HG02885 (cell line): ENCODE results near the gene TCERG1L.

Experiments
- ATAC-seq: cut with Tn5 transposase; IDR thresholded peaks from one replicate; pipeline ENCODE4 v1.9.1; 2021; ENCODE audit warnings: mild to moderate bottlenecking; ENCODE audit not compliant: unreplicated experiment, poor library complexity

Gene TCERG1L

GRCh38 chr10:131231965-131232541, 79.5 kb downstream of the TCERG1L start:
- ATAC-seq: no peak

- ATAC-seq: no peak
Observed at GRCh38 chr10:131231323-131231964, 80.1 kb downstream of the TCERG1L start.

- ATAC-seq: no peak
Observed at GRCh38 chr10:131230641-131231322, 80.7 kb downstream of the TCERG1L start.

DNA sequence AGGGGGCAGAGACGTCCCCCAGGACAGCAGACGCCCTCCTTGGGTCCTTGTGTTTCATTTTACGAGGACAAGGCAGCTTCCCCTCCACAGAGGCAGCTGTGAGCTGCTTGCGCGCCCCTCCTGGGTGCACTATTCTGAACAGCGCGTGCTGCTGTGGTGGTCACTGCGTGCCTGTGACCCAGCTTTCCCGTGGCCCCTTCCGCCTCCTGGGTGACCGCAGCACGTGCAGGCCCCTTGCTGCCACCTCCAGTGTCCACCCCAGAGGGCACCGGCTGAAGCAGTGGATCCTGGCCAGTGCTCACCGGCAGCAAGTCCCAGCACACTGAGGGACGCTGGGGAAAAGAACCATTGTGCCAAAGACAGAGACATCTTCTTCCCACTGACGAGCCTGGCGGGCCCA, 81.4 kb downstream of the TCERG1L start:
- ATAC-seq: no peak

DNA sequence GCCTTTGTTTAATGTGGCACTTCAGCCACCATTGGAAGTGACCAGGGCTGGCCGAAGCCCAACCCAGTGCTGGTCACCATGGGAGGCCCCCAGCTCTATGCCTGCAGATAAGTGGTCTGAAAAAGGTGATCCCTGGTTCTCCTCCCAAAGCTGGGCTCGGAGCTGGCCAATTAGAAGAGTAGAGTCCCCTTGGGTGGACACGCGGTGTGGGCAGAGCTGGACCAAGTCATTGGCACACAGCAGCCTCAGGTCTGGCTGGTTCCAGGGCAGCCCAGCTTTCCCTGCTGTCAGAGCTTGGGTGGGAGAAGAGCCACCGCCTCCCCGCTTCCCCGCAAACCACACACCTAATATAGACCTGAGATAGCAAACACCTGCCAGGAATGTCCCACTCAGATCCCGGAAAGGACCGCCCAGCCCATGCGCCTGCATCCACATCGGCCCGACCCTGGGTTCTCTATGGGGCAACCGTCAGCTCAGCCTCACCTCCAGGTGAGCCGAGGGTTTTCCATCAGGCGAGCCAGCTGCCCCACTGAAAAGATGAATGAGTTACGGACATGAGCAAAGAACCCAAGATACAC, 84.3 kb downstream of the TCERG1L start:
- ATAC-seq: no peak

GRCh38 chr10:131226446-131227162, 84.9 kb downstream of the TCERG1L start:
- no peak for ATAC-seq

GRCh38 chr10:131224106-131224505, 87.4 kb downstream of the TCERG1L start:
- no peak for ATAC-seq

DNA sequence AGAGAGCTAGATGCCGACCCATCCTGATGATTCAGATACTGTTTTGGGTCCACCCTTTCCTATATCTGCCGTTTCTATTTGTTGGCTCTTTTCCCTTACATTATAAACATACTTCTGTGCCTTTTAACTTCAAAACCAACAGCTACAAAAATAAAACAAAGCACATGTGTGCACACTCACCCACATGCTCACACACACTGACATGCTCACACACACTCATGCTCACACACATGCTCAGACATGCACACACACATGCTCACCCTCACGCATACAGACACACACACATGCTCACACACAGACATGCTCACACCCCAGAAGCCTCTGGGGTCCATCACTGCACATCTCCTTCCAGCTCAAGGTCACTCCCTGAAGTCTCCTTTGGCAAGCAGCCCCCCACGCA, 88.1 kb downstream of the TCERG1L start:
- ATAC-seq: no peak

- ATAC-seq: no peak
Observed at GRCh38 chr10:131222986-131223385, 88.5 kb downstream of the TCERG1L start.

GRCh38 chr10:131221632-131222277, 89.8 kb downstream of the TCERG1L start:
- ATAC-seq: no peak

DNA sequence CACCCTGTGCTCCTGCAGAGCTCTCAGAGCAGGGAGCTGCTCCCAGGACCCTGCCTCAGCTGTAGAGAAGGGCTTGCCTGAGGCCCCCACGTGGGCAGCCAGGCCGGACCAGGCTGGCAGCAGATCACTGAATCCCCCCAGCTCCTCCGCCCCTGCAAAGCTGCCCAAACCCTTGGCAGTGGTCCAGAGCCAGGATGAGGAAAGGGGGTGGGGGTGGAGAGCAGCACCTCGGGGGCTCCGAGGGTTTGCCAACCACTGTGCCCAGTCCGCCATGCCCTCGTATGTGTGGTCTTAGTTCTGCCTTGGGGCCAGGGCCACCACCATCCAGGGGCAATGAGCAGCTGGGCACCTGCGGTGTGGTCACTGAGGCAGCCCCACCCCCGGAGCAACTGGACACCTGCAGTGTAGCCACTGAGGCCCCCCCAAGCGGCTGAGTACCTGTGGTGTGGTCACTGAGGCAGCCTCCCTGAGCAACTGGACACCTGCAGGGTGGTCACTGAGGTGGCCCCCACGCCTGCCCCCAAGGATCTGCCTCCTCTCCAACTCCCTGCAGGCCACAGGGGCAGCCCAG, 90.8 kb downstream of the TCERG1L start:
- no peak for ATAC-seq

GRCh38 chr10:131219955-131220489, 91.5 kb downstream of the TCERG1L start:
- no peak for ATAC-seq

- ATAC-seq: no peak
Observed at GRCh38 chr10:131219584-131219886, 92.0 kb downstream of the TCERG1L start.

DNA sequence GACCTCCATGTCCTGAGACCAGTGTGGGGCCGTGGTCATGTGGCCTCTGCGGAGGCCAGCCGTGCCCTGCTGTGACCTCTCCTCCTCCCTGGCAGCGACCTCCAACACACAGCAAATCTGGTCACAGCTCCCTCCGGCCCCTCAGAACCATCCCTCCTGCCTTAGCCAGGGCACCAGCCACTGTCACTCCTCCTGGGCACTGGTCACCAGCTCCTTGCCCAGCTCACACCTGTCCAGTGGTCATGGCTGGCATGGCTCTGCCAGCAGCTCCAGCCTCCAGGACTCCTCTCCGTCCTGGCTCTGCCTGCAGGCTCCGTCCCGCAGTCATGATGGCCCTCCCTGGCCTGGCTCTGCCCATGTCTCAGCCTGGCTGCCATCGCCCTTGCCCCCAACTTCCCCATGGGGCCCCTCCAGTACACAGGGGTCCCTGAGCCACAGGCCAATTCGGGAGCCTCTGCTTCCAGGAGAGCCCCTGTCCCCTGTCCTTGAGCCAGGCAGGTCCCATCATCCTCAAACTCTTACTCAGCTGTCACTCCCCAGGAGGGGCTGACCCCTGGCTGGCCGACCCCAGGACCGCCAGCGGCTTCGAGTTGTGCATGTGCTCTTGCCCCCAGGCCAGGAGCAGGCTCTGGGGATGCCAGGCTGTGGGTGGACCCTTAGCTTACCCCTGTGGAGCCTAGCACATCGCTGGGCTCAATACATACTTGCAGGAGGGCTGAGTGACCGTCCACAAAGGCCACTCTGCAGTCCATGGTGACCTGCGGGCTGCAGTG, 92.5 kb downstream of the TCERG1L start:
- ATAC-seq: no peak

- no peak for ATAC-seq
Observed at GRCh38 chr10:131216681-131217230, 94.8 kb downstream of the TCERG1L start.

GRCh38 chr10:131215776-131216175, 95.7 kb downstream of the TCERG1L start:
- no peak for ATAC-seq

DNA sequence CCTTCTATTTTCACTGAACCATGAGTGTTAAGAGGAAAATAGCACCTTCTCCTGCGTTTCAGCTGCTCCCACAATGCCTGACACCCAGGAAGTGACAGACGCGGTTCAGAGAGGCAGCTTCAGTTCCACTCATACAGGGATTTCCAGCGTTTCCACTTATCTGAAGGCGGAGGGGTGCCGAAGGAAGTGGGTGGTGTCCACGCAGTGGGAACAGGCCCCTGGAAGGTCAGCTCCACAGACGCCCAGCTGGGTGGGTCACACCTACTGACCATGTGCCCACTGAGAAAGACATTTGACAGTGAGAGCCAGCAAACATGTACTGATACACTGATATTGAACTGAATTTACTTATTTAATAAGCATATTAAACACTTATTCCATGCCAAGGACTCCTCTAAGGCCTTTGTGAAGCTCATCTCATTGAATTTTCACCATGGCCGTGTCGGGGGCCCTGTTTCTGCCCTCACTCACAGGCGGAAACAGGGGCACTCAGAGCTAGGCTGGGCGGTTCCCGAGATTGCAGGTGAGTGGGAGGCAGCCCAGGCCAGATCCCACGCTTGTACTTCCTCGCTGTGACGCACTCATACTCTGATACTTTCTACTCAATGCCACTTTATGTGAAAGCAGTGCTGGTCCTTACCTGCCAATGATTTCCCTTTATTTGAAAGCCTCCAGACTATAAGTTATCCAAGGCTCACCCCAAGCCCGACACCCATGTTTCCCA, 96.8 kb downstream of the TCERG1L start:
- no peak for ATAC-seq
